IPS-20b (cell line): Measurements from ENCODE around the gene COL27A1.

Experiments
- H3K27ac ChIP-seq: one replicate; pipeline ENCODE4 v1.5.1; 2013; ENCODE audit warnings: low read length
- H3K27me3 ChIP-seq: 2 replicates; pipeline ENCODE4 v1.6.1; 2013; ENCODE audit warnings: mild to moderate bottlenecking, low read length, inconsistent platforms; ENCODE audit not compliant: insufficient read depth
- H3K36me3 ChIP-seq: 2 replicates; pipeline ENCODE4 v1.6.1; 2013; ENCODE audit warnings: low read depth, mild to moderate bottlenecking, inconsistent platforms, low read length, moderate library complexity; ENCODE audit not compliant: insufficient read depth
- H3K4me1 ChIP-seq: 2 replicates; pipeline ENCODE4 v1.6.1; 2013; ENCODE audit warnings: mild to moderate bottlenecking, control low read depth, inconsistent platforms, low read length, moderate library complexity; ENCODE audit not compliant: insufficient read depth
- H3K4me3 ChIP-seq: 2 replicates; pipeline ENCODE4 v1.5.1; 2013; ENCODE audit warnings: mild to moderate bottlenecking, low read length, inconsistent platforms
- H3K9ac ChIP-seq: 2 replicates; pipeline ENCODE4 v1.6.1; 2013; ENCODE audit warnings: low read depth, mild to moderate bottlenecking, inconsistent platforms, low read length, moderate library complexity
- H3K9me3 ChIP-seq: 2 replicates; pipeline ENCODE4 v1.6.1; 2013; ENCODE audit warnings: mild to moderate bottlenecking, low read depth, low read length, inconsistent platforms; ENCODE audit not compliant: insufficient read depth

Gene COL27A1

DNA sequence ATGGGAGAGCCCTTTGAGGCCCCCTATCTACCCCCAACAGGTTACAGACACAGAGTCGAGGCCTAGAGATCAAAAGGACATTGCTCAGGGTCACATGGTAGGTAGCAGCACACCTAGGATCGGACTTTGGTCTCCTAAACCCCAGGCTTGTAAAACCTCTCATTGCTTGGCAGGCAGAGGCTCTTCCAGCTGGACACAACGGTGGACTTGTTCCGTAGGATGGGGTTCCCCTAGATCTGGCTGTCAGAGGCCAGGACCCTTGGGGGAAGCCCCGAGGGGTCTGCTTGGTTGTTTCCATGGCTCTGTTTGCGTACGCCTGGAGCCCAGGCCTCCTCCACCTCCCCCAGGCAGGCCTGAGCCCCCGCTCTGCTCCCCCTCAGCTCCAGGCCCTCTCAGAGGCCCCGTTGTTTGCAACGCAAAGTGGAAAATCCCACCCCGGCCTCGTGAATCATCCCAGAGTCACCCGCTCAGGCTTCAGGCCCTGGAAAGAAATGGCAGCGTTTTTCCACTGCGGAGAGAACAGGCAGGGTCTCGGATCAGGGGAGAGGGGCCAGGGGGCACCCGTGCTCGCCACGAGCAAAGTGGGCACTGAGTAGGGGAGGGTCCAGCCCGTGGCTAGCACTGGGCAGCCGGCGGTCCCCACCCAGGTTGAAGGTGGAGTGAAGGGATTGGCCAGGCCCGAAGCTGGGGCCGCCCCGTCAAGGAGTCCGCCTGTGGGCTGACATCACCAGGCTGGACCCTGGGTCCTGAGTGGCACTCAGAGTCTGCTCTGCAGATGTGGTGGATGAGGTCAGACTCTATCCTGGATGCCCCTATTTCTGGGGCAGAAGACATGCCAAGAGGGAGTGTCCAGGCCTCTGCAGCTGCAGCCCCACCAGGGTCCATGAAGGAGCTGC is 19.8 kb downstream of the COL27A1 start:
- no peak overlapping the region for H3K27ac ChIP-seq
- no peaks in the 10 kb centered on the region for H3K4me1 ChIP-seq
- H3K4me3 ChIP-seq: no peak overlapping the region
- no peaks in the 10 kb centered on the region; the same call in 1 of the 2 replicates for H3K36me3 ChIP-seq
- no peak overlapping the region for H3K9ac ChIP-seq
- H3K27me3 ChIP-seq: no peaks in the 10 kb centered on the region
- H3K9me3 ChIP-seq: no peaks in the 10 kb centered on the region

DNA sequence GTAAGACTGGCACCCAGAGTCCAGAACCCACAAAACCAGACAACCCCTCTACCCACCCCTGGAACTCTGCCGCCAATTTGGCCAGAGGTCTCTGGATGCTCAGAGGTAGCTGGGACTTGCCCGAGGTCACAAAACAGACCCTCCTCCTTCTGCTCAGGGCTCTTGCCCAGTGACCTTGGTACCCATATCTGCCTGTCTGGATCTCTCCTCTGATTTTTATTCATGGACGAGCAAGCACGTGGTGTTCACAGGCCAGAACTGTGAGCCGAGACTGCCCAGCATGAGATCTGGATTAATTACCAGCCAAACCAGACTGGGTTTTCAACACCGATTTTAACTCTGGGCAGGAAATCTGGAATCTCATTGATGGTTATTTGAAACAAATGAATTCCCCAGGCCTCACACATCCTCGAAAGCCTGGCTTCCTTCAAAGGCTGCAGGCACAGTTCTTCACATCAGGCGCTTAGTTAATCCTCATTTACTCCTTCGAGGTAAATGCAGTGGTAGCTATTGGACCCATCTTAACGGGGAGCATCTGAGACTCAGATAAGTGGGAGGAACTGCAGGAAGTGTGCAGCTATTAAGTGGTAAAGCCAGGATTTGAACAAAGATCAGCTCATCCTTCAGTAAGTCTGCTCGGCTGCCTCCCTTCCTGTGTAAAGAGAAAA is 21.4 kb downstream of the COL27A1 start:
- H3K4me1 ChIP-seq: no peaks in the 10 kb centered on the region
- no peak overlapping the region for H3K4me3 ChIP-seq
- no peaks in the 10 kb centered on the region for H3K27me3 ChIP-seq
- H3K9me3 ChIP-seq: no peaks in the 10 kb centered on the region
- H3K9ac ChIP-seq: no peak overlapping the region
- H3K36me3 ChIP-seq: no peaks in the 10 kb centered on the region; the same call in 1 of the 2 replicates
- no peak overlapping the region for H3K27ac ChIP-seq

DNA sequence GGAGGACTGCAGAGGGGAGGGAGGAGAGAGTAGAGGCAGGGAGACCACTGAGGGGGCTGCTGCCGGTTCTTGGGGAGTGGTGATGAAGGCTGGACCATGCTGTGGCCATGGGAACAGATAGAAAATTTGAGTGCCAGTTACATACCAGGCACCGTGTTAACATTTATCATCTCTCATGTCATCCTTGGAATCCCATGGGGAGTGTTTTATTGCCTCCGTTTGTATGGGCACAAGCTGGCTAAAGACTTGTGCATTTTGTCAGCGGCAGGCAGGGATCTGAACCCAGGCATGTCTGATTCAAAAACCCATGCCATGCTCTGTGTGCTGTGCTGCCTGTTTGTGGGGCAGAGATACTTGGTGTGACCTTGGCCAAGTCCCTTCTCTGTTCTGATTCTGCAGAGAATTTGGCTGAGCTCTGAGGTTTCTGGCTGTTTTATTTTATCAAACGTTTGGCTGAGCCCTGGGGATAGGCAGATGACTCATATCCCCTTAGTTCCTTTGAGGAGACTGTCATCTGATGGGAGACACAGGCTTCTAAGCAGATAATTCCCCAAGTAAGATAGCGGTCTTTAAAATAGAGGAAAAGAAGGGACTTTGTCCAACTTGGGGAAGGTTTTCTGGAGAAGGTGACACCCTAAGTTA is 22.2 kb downstream of the COL27A1 start:
- Histone ChIP-seq H3K27ac (no peak overlapping the region), H3K36me3 (no peaks in the 10 kb centered on the region; the same call in 1 of the 2 replicates), H3K4me1 (no peaks in the 10 kb centered on the region), H3K9ac (no peak overlapping the region), H3K27me3 (no peaks in the 10 kb centered on the region), H3K9me3 (no peaks in the 10 kb centered on the region), H3K4me3 (no peak overlapping the region)

DNA sequence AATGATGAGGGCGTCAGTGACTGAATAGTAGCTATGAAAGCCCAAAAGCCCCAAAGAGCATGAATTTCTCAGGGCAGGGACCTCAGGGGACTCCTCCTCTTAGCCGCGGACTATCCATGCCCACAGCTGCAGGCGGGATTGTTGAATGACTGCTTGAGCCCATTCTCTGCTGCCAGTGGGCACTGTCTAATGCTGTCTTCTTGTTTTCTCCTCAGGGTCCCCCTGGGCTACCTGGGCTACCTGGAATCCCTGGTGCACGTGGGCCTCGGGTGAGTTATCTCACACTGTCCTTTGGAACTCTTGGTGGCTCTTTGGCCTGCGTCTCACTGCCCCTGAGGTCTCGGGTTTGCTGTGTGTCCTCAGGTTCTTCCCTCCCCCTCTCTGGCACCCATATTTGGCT is 22.7 kb downstream of the COL27A1 start:
- Histone ChIP-seq H3K9ac (no peak overlapping the region), H3K4me3 (no peak overlapping the region), H3K27me3 (no peaks in the 10 kb centered on the region), H3K27ac (no peak overlapping the region), H3K36me3 (no peaks in the 10 kb centered on the region; the same call in 1 of the 2 replicates), H3K4me1 (no peaks in the 10 kb centered on the region), H3K9me3 (no peaks in the 10 kb centered on the region)

DNA sequence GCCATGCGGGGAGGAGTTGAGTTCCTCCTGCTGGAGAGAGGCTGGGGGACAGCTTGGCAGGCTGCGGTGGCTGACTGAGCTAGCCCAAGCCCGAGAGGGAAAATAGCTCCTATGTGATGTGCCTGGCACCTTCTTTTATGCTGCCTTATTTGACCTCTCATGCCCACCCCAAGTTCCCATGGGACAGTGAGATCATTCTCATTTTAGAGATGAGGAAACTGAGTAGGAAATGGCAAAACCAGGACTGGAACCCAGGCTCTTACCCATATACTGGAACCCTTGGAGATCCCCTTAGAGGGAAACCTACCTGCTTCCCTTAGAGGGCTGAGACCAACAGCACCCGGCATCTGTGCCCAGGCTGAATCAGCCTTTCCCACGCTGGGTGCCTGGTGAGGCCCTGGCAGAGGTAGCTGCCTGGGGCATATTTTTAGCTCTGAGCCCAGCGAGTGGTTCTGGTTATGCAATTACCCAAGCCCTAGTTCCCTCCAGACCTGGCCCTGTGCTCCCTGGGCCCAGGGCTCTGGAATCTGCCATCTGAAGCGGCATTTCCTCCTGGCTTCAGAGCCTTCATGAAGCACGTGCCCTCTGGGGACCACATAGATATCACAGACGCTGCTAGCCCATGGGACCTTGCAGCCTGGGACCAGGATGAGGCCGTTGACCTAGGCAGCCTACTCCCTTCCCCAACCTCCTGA is 23.6 kb downstream of the COL27A1 start:
- H3K27me3 ChIP-seq: no peaks in the 10 kb centered on the region
- no peak overlapping the region for H3K9ac ChIP-seq
- H3K9me3 ChIP-seq: no peaks in the 10 kb centered on the region
- H3K27ac ChIP-seq: no peak overlapping the region
- no peak overlapping the region for H3K4me3 ChIP-seq
- no peaks in the 10 kb centered on the region; the same call in 1 of the 2 replicates for H3K36me3 ChIP-seq
- H3K4me1 ChIP-seq: no peaks in the 10 kb centered on the region

DNA sequence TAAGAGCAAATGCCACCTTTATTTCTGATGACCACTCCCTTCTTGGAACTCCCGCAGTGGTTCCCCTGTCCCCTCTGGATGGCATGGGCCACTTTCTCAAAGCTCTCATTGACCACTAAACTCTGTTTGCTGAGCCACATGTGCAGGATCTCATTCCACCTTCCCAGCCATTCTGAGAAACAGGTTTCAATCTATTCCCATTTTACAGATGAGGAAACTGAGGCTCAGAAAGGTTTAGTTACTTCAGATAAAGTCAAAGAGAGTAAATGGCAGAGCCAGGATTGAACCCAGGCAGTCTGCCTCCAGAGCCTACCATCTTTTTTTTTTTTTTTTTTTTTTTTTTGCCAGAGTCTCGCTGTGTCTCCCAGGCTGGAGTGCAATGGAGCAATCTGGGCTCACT is 24.2 kb downstream of the COL27A1 start:
- no peaks in the 10 kb centered on the region; the same call in 1 of the 2 replicates for H3K36me3 ChIP-seq
- no peaks in the 10 kb centered on the region for H3K9me3 ChIP-seq
- no peaks in the 10 kb centered on the region for H3K4me1 ChIP-seq
- no peak overlapping the region for H3K9ac ChIP-seq
- no peak overlapping the region for H3K4me3 ChIP-seq
- H3K27me3 ChIP-seq: no peaks in the 10 kb centered on the region
- H3K27ac ChIP-seq: no peak overlapping the region

DNA sequence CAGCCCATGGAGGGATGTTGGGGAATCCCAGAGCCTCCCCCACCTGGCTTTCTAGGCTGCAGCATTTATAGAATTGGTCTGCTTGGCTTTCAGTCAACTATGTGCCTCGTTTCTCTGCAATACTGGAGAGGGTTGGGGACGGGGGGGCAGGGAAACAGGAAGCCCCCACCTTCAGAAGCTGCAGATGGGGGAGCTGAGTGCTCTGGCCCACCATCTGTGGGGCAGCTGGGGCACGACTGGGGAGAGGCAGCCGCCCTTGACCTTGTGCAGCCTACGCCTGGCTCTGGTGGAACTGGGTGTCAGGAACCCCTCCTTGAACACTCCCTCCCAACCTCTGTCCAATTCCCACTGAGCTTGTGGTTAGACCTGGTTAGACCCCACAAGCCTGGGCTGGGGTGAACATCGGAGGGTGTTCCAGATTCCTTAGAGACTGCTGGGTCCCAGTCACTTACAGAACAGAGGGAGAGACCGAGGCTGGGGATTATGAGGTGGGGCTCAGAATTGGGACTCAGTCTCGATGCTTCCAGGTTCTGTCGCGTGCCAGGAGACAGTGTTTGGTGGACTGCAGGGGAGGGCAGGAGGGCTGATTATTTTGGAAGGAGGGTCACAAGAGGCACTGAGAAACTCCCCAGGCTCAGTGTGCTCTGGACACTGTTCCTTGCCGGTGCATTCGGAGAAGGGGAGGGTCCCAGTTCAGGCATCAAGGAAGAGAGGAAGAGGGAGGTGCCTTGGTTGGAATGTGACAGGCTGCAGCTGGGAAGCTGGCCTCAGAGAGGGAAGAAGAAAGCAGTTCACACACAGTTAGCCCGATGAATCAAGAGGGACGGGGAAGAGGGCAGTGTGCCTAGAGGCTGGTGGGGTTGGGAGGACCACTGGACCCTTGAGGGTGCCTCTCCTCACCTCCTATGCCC is 25.6 kb downstream of the COL27A1 start:
- no peak overlapping the region for H3K4me3 ChIP-seq
- H3K27ac ChIP-seq: no peak overlapping the region
- no peaks in the 10 kb centered on the region for H3K27me3 ChIP-seq
- no peaks in the 10 kb centered on the region; the same call in 1 of the 2 replicates for H3K36me3 ChIP-seq
- H3K9ac ChIP-seq: no peak overlapping the region
- H3K4me1 ChIP-seq: no peaks in the 10 kb centered on the region
- no peaks in the 10 kb centered on the region for H3K9me3 ChIP-seq

DNA sequence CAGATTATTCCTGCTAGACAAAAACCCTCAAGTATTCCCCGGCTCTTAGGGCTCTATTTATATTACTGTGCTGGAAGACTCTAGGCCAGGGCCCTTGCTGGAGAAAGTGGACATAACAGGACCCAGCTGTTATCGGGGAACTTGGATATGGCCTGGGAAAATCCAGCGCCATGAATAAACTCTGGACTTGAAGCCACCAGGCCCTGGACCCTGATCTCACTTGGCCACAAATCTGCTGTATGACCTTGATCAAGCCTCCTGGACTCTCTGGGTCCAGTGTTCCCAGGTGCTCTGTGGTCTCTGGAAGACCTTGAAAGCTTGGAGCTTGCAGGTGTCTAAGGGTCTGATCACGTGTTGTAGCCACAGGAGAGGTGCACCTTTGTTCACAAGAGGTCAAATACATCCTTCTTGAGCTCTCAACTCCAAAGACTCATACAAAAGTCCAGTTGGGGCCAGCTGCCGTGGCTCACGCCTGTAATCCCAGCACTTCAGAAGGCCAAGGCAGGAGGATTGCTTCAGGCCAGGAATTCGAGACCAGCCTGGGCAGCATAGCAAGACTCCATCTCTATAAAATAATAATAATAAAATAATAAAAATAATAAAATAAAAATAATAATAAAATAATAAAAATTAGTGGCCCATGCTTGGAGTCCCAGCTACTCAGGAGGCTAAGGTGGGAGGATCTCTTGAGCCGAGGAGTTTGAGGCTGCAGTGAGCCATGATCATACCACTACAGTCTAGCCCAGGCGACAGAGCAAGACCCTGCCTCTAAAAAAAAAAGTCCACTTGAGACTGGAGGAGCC is 26.5 kb downstream of the COL27A1 start:
- Histone ChIP-seq H3K27ac (no peak overlapping the region), H3K9ac (no peak overlapping the region), H3K4me3 (no peak overlapping the region), H3K36me3 (no peaks in the 10 kb centered on the region; the same call in 1 of the 2 replicates), H3K4me1 (no peaks in the 10 kb centered on the region), H3K27me3 (no peaks in the 10 kb centered on the region), H3K9me3 (no peaks in the 10 kb centered on the region)

DNA sequence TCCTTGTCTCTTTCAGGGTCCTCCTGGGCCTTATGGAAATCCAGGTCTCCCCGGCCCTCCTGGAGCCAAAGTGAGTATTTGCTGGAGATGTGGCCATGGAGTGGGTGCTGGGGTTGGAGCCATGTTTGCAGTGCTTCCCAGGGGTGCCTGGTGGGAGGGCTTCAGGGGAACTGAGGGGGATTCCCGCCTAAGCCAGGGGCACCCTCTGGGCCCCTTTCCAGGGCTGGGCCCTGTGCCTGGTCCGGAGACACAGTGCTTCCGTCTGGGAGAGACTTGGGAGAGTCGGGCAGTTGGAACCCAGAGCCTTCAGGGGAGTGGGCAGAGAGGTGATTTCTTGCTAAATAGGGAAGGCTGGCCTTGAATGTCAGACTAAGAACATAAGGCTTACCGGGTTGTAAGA is 27.7 kb downstream of the COL27A1 start:
- no peaks in the 10 kb centered on the region; the same call in 1 of the 2 replicates for H3K36me3 ChIP-seq
- no peaks in the 10 kb centered on the region for H3K9me3 ChIP-seq
- H3K4me1 ChIP-seq: no peaks in the 10 kb centered on the region
- no peak overlapping the region for H3K27ac ChIP-seq
- H3K9ac ChIP-seq: no peak overlapping the region
- H3K4me3 ChIP-seq: no peak overlapping the region
- no peaks in the 10 kb centered on the region for H3K27me3 ChIP-seq

DNA sequence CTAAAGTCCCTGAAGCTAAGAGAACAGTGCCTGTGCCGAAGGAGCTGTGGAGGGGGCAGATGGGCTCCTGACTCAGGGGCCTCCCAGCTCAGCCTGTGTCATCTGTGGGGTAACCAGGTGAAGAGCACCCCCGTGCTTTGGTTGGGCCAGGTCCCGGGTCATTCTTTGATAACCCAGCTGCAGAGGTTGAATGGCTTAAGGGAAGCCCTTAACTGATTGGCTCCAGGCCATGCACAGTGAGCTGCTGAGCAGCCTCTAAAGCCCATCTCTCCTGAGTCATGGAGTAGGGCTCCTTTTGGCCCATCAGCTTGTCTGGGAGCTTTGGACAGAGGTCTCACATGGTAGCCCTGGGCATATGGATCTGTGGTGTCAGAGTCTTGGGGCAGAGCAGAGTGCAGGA is 28.7 kb downstream of the COL27A1 start:
- Histone ChIP-seq H3K4me1 (no peaks in the 10 kb centered on the region), H3K9me3 (no peaks in the 10 kb centered on the region), H3K4me3 (no peak overlapping the region), H3K9ac (no peak overlapping the region), H3K27ac (no peak overlapping the region), H3K27me3 (no peaks in the 10 kb centered on the region), H3K36me3 (no peaks in the 10 kb centered on the region; the same call in 1 of the 2 replicates)
